Adipose tissue (tissue), 3 donors: ENCODE measurements around the gene FHAD1. TPM values are rescaled to one million over a fixed set of nuclear protein-coding genes. Genes with fewer than 3 reads are reported as not detected.

Source experiments
- H3K27ac ChIP-seq: one replicate; pipeline ENCODE4 v1.5.1; 2013; ENCODE audit warnings: low read depth, low read length
- WGBS, 3 donors: extraction: QIAGEN DNeasy Blood & Tissue Kit; methylation state at CpG; one replicate each; pipeline ENCODE4 v1.1.7; 2013; 5-methylcytosine and 5-hydroxymethylcytosine counted together
- polyA plus RNA-seq, 3 donors: library from polyadenylated mRNA; stranded (reverse); fragments of 200-250 nt; gene quantifications; one replicate each; pipeline ENCODE4 v1.2.3, GENCODE V29; 2013
- donor health status: healthy with polysubstance abuse.
- donor health status: Bipolar disorder and iron deficiency.
- donor health status: healthy.

FHAD1 gene
- polyA plus RNA-seq, 3 donors: 0.11 to 0.30 (median 0.19) TPM

GRCh38 chr1:15242766-15243165 lies 4.3 kb upstream of the FHAD1 start:
- 87 to 89% (median 88%) methylated on average over 7 of the region's 7 CpGs for WGBS, 3 donors
- no peak overlapping the region for H3K27ac ChIP-seq

DNA sequence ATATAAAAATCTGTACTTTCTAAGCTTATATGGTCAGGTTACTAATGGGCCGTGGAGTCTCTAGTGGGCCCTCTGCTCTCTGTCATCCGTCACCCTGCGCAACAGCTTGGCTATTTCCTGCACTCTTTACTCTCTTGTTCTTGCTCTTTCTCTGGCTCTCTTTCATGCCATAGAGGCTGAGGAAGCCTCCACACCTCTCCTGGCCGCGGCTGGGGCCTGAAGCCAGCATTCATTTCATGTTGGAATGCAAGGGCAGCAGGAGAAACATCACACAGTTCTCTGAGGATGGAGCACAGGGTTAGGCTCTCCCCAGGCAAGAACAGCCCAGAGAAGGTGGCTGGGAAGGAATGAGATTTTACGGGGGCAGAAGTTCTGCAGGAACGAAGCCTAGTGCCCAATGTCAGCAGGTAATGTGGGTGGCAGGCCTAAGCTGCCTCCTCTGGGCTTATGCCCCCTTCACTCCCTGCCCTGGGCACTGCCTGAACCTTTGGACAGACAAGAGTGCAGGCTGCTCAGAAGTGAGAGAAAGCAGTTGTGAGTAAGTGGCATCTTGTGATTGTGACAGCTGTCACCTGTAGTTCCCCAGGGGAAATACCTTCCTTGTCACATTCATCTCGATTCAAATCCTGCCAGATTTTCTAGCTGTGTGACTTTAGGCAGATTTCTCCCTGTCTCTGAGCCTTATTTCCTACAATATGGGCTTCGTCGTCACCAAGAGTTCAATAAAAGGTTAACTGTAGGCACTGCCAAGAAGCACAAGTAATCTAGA lies 3.6 kb upstream of the FHAD1 start:
- no peak overlapping the region for H3K27ac ChIP-seq
- 63 to 74% (median 67%) methylated on average over 10 of the region's 10 CpGs for WGBS, 3 donors

DNA sequence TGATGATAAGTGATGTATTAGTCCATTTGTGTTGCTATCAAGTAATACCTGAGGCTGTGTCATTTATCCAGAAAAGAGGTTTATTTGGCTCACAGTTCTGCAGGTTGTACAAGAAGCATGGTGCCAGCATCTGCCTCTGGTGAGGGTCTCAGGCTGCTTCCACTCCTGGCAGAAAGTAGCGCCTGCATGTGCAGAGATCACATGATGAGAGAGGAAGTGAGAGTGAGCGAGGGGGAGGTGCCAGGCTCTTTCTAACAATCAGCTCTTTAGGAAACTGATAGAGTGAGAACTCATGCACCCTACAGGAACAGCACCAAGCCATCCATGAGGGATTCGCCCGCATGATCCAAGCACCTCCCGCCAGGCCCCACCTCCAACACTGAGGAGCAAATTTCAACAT lies 2.2 kb upstream of the FHAD1 start:
- WGBS, 3 donors: 79 to 88% (median 85%) methylated on average over 5 of the region's 5 CpGs
- no peak overlapping the region for H3K27ac ChIP-seq

DNA sequence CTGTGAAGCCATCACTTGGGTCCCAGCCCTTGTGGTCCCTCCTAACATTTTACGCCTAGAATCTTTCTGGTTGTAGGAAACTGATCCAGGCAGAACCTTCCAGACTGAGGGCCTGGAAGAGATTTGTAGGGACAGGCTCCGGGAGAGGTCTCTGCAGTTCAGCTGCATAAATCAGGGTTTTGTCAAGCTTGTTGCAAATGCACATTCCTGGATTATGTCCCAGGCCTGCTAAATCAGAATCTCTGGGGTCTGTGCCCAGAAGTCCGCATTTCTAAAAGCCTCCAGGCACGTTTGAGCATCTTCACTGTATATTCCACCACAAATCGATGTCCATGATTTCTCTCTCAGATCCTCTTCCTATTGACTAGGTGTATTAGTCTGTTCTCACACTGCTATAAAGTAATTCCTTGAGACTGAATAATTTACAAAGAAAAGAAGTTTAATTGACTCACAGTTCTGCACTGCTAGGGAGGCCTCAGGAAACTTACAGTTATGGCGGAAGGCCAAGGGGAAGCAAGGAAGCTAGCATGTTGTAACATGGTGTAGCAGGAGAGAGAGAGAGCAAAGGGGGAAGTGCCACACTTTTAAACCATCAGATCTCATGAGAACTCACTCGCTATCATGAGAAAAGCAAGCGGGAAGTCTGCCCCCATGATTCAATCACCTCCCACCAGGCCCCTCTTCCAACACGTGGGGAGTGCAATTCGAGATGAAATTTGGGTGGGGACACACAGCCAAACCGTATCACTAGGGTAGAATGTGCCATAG lies 1.2 kb upstream of the FHAD1 start:
- 39 to 79% (median 42%) methylated on average over 11 of the region's 11 CpGs for WGBS, 3 donors
- no peak overlapping the region for H3K27ac ChIP-seq

DNA sequence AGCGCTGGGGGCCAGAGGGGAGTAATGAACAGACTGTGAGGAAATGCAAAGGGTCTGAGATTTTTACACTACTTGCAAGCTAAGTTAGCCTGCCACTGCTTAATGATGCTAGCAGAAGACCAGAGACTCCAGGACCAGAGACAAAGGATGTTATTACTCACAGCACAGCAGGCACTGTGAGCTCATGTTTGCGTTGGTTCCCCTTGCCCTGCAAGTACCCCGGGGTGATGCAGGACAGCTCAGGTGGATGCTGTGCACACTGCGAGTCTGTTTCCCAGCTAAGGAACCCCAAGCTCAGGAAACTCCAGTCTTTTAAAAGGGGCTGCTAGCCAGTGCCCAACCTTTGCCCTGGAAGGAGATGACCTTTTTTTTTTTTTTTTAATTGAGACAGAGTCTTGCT lies 1.2 kb downstream of the FHAD1 start:
- no peak overlapping the region for H3K27ac ChIP-seq
- 89 to 93% (median 90%) methylated on average over 4 of the region's 4 CpGs for WGBS, 3 donors

GRCh38 chr1:15249081-15249480 lies 2.1 kb downstream of the FHAD1 start:
- no peak overlapping the region for H3K27ac ChIP-seq
- WGBS, 3 donors: 47 to 60% (median 50%) methylated on average over 5 of the region's 5 CpGs

GRCh38 chr1:15251857-15252835 lies 5.1 kb downstream of the FHAD1 start:
- 77 to 79% (median 79%) methylated on average over 14 of the region's 14 CpGs for WGBS, 3 donors
- no peak overlapping the region for H3K27ac ChIP-seq

GRCh38 chr1:15254559-15254958 lies 7.5 kb downstream of the FHAD1 start:
- no peak overlapping the region for H3K27ac ChIP-seq
- 38 to 50% (median 49%) methylated on average over 2 of the region's 2 CpGs for WGBS, 3 donors

DNA sequence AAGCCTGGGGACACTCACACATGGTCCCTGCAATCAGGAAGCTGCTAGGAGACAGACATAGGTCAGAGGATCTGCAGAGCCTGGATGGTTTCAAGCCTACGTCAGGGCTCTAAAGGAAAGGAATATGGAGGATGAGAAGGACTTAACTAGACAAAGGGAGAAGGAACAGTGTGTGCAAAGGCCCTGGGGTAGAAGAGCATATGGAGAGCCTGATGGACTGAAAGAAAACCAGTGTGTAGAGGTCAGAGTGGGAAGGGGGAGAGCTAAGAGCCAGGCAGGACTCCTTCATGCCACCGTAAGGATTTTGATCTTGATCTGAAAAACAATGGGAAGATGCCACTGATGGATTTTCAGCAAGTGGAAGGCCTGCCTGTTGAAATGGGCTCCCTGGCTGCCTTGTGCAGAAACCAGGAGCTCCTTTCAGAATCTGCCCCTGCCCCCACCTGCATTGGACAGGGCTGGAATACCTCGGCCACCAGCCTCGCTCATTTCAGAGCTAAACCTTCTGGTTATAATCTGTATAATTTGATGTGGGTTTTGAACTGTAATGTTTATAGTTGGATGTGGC lies 8.6 kb downstream of the FHAD1 start:
- no peak overlapping the region for H3K27ac ChIP-seq
- WGBS, 3 donors: 72 to 87% (median 83%) methylated on average over 4 of the region's 4 CpGs

DNA sequence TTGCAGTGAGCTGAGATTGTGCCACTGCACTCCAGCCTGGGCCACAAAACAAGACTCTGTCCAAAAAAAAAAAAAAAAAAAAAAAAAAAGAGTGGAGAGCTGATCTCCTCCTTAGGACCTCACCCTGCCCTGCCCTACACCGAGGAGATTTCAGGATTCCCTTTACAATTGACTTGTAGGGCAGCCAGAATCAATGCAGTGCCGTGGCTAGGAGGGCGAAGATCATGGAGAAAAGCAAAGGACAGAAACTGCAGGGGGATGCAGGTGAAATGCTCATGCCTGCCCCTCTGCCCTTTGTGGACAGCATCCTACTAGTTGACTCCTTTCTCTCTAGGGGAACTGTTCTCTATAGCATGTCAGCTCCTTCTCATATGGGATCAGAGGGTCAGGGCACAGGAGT lies 9.6 kb downstream of the FHAD1 start:
- no peak overlapping the region for H3K27ac ChIP-seq
- 88 to 94% (median 89%) methylated on average over 3 of the region's 3 CpGs for WGBS, 3 donors

DNA sequence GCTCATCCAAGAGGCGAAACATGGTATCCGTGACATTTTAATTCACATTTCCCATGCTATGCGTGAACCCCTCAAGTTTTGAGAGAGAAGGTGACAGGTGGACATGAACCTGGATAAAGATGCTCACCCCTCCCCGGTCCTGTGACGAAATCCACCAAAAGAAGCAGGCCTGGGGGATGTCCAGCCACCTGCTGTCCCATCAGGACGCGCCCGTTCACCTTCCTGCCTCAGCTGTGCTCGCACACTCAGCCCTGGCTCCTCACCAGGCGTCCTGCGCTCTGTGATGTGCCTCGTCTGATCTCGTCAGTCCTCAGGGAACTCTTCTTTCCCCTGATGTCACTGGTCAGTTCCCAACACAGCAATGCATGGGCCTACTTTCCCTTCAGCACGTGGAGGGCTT lies 10.3 kb downstream of the FHAD1 start:
- WGBS, 3 donors: 76 to 88% (median 84%) methylated on average over 14 of the region's 14 CpGs
- no peak overlapping the region for H3K27ac ChIP-seq

GRCh38 chr1:15258833-15259621 lies 12.0 kb downstream of the FHAD1 start:
- 75 to 86% (median 77%) methylated on average over 13 of the region's 13 CpGs for WGBS, 3 donors
- H3K27ac ChIP-seq: no peak overlapping the region

DNA sequence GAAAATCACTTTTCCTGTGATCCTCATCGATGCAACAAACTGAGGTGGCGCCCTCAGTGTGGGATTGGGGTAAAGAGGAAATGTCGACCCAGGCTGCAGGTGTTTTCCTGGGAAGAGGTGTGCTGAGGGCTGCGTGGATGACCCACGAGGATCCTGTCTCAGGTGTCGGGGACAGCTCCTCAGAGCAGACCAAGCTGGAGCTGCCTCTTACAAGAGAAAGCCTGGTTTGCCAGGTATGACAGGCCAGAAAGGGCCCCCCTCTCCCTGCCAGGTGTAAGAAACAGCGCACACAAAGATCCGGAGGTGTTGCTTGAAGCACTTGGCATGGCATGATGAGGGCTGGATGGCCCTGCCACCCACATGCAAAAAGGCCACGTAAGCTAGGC lies 12.6 kb downstream of the FHAD1 start:
- H3K27ac ChIP-seq: no peak overlapping the region

DNA sequence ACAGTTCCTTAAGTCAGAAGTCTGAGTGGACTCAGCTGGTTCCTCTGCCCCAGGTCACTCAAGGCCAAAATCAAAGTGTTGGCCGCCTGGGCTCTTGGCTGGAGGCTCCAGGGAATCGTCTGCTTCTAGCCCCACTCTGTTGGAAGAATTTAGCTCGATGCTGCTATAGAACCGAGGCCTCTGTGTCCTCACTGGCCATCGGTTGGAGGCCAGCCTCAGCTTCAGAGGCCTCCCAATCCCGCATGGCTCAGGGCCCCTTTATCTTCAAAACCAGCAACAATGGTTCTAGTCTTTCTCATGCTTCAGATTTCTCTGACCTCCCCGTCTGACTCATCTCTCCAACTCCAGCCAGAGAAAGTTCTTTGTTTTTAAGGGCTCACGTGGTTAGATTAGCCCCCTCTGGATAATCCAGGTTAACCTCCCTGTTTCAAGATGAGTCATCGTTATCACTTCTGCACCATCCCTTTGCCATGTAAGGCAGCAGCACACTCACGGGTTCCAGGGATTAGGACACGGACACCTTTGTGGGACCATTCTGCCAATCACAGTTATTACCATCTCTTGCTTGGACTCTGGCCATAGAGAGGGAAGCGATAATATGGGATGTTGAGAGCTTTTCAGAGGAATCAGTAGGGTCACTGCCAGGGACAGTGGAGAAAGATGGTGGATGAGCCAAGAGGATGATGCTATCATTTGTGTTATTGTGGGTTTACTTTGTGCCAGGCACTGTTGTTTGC lies 13.6 kb downstream of the FHAD1 start:
- 63 to 77% (median 74%) methylated on average over 12 of the region's 12 CpGs for WGBS, 3 donors
- no peak overlapping the region for H3K27ac ChIP-seq

More for the DNA sequence above, 12.6 kb downstream of the FHAD1 start:
- WGBS, 3 donors: 86 to 89% (median 88%) methylated on average over 9 of the region's 9 CpGs

DNA sequence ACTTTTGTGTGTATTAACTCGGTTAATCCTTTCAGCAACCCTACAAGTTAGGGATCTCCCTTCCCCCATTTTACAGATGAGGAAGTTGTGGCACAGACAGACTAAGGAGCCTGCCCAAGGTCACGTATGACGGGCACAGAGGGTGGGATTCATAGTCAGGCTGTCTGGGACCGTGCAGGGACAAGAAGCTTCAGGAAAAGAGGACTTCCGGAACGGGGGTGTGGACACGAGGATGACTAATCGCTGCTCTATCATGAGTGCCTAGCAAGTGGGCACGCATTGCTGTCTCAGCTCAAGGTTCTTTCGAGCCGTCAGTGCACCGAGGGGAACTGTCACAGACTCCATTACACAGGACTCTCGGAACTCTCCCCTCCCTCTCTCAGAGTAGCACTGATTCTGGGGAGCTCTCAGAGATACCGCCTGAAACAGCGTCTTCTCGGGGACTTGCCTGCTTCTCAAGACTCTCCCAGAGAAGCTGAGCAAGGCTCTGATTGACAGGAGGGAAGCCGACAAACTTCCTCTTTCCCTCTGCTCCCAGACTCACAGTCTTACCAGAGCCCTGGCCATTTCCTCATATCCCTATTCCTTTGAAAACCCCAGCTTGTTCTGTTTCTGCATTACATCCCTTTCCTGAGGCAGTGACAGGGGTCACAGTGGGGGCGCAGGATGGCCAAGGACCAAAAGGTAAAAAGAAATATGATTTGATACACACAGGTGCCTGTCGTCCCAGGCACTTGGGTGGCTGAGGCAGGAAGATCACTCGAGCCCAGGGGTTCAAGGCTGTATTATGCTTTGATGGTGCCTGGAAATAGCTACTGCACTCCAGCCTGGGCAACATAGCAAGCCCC lies 14.4 kb downstream of the FHAD1 start:
- WGBS, 3 donors: 26 to 29% (median 27%) methylated on average over 20 of the region's 20 CpGs
- no peak overlapping the region for H3K27ac ChIP-seq

- no peak overlapping the region for H3K27ac ChIP-seq
- 93 to 98% (median 94%) methylated on average over 2 of the region's 2 CpGs for WGBS, 3 donors
Measured at GRCh38 chr1:15262003-15262377, 15.0 kb downstream of the FHAD1 start.
